Activated CD4-positive, alpha-beta T cell treated with anti-CD3 and anti-CD28 coated beads for 36 hours (primary cell): ENCODE measurements around the gene ACSL5. TPM values are rescaled to one million over a fixed set of nuclear protein-coding genes. Genes with fewer than 3 reads are reported as not detected.

Experiments
- ATAC-seq: fragments of 200-7000 bp; cut with Tn5 transposase; one replicate; pipeline ENCODE4 v1.10.0; 2021; ENCODE audit warnings: mild to moderate bottlenecking, moderate library complexity
- CTCF ChIA-PET: fragments of 350-600 bp; sonication (Branson Sonifier 250); formaldehyde crosslinking; loops from one replicate; lab custom pipeline; 2021; ENCODE audit warnings: antibody characterized with exemption; lab: Charles Lee
- POLR2A ChIA-PET: fragments of 350-600 bp; sonication (Branson Sonifier 250); formaldehyde crosslinking; loops from one replicate; lab custom pipeline; 2021; ENCODE audit warnings: antibody characterized with exemption, inconsistent platforms; lab: Charles Lee
- DNase-seq: peaks from one replicate; pipeline ENCODE4 v3.0.0-alpha.2; 2020
- H3K27ac Mint-ChIP-seq: one replicate; pipeline ENCODE4 v1.8.0; 2021; ENCODE audit warnings: mixed read lengths
- H3K27me3 Mint-ChIP-seq: one replicate; pipeline ENCODE4 v1.8.0; 2021; ENCODE audit warnings: mixed read lengths
- H3K36me3 Mint-ChIP-seq: one replicate; pipeline ENCODE4 v1.8.0; 2021; ENCODE audit warnings: low read depth, mixed read lengths
- H3K4me1 Mint-ChIP-seq: one replicate; pipeline ENCODE4 v1.8.0; 2021; ENCODE audit warnings: mixed read lengths
- H3K4me3 Mint-ChIP-seq: one replicate; pipeline ENCODE4 v1.8.0; 2021; ENCODE audit warnings: mild to moderate bottlenecking, moderate library complexity, mixed read lengths
- H3K9me3 Mint-ChIP-seq: one replicate; pipeline ENCODE4 v1.8.0; 2021; ENCODE audit warnings: low read depth, mixed read lengths
- intact Hi-C, 2 experiments: fragments of 100-400 bp; cut with DNase I in 1 of 2; cut with micrococcal nuclease in 1 of 2; formaldehyde crosslinking; loops; one replicate each; pipeline versions ENCODE4 v1.14.2 to v1.15.1; 2022 to 2024; cut with DNase I, micrococcal nuclease
- total RNA-seq, 2 experiments: library from RNA; stranded (reverse); gene quantifications; one replicate each; pipeline ENCODE4 v1.2.3, GENCODE V29; 2021

ACSL5 gene
- total RNA-seq, 2 experiments from 2014 or later: 32.0 to 32.1 TPM

- intact Hi-C loops: no loop called here
- ATAC-seq (no peak), DNase-seq (no peak)
- H3K4me1 Mint-ChIP-seq: peaks cover 3% of the 10 kb centered on the region
- H3K36me3 Mint-ChIP-seq: no peaks in the 10 kb centered on the region
- no peak overlapping the region for H3K4me3 Mint-ChIP-seq
- ChIA-PET CTCF (interaction anchor here (1.6 kb wide), 1 partner anchor 13 kb away, joined by 3 read pairs; no protein-coding TSS in a partner anchor), POLR2A (no interaction called here)
- no peaks in the 10 kb centered on the region for H3K9me3 Mint-ChIP-seq
- H3K27ac Mint-ChIP-seq: no peak overlapping the region
- H3K27me3 Mint-ChIP-seq: peaks cover 14% of the 10 kb centered on the region
These were observed 35.0 kb upstream of the ACSL5 start for GRCh38 chr10:112338957-112339356.

DNA sequence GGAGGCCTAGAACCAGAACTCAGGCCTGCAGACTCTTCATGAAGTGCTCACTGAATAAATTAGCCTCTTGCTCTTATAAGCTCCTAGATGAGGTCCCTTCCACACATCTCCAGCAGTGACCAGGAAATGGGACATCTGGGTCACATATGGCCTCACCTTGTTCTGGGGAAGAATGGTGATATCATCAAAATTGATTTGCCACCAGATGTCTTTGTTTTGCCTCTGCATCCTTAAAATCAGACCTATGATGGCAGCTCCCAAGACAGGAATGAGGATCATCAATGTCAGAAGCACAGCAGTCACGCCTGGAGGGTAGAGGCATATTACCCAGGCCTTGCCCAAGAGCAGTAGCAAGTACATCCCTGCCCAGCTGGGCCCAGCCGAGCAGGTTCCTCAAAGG is 33.3 kb upstream of the ACSL5 start:
- intact Hi-C loops: no loop called here
- H3K27ac Mint-ChIP-seq: no peak overlapping the region
- ChIA-PET POLR2A (no interaction called here), CTCF (interaction anchor here (0.5 kb wide), 1 partner anchor 99 kb away, joined by 4 read pairs; no protein-coding TSS in a partner anchor)
- no peaks in the 10 kb centered on the region for H3K9me3 Mint-ChIP-seq
- peaks cover 12% of the 10 kb centered on the region for H3K27me3 Mint-ChIP-seq
- ATAC-seq (no peak), DNase-seq (no peak)
- H3K36me3 Mint-ChIP-seq: no peaks in the 10 kb centered on the region
- H3K4me3 Mint-ChIP-seq: no peak overlapping the region
- peaks cover 3% of the 10 kb centered on the region for H3K4me1 Mint-ChIP-seq

- POLR2A ChIA-PET: no interaction called here
These were observed 30.7 kb upstream of the ACSL5 start for GRCh38 chr10:112343056-112343806.

DNA sequence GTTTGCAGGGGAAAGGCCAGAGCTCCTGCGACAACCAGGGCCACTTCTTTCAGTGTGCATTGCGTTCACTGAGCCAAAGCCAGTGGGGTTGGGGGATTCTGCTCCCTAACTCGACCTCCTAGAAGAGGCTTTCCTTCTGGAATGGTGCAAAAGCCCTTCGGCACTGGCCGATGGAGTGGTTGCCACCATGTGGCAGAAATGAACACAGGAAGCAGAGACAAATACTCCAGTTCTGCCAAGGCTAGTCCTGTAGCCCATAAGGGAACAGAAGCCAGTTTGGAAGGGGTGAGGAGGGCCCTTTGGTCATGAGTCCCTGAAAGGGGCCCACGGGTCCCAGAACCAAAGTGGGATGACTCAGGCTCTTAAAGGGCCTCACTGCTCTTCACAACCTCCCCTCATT is 29.7 kb upstream of the ACSL5 start:
- peaks cover 2% of the 10 kb centered on the region for H3K27me3 Mint-ChIP-seq
- intact Hi-C loops: no loop called here
- CTCF ChIA-PET: no interaction called here

More at GRCh38 chr10:112343056-112343806, 30.7 kb upstream of the ACSL5 start:
- Mint-ChIP-seq H3K27me3 (peaks cover 2% of the 10 kb centered on the region), H3K4me3 (no peak overlapping the region), H3K36me3 (no peaks in the 10 kb centered on the region), H3K4me1 (no peaks in the 10 kb centered on the region), H3K27ac (no peak overlapping the region), H3K9me3 (no peaks in the 10 kb centered on the region)
- ATAC-seq (no peak), DNase-seq (no peak)
- CTCF ChIA-PET: interaction anchor here (0.5 kb wide), 1 partner anchor 89 kb away, joined by 5 read pairs; no protein-coding TSS in a partner anchor
- intact Hi-C loops: no loop called here

GRCh38 chr10:112345202-112345601 is 28.7 kb upstream of the ACSL5 start:
- intact Hi-C loops: no loop called here
- no peak overlapping the region for H3K4me3 Mint-ChIP-seq
- DNase-seq (no peak), ATAC-seq (no peak)
- ChIA-PET POLR2A (no interaction called here), CTCF (no interaction called here)
- H3K4me1 Mint-ChIP-seq: no peaks in the 10 kb centered on the region
- no peak overlapping the region for H3K27ac Mint-ChIP-seq
- no peaks in the 10 kb centered on the region for H3K36me3 Mint-ChIP-seq
- no peaks in the 10 kb centered on the region for H3K27me3 Mint-ChIP-seq
- H3K9me3 Mint-ChIP-seq: no peaks in the 10 kb centered on the region

More for the DNA sequence above, 29.7 kb upstream of the ACSL5 start:
- Mint-ChIP-seq H3K9me3 (no peaks in the 10 kb centered on the region), H3K4me3 (no peak overlapping the region), H3K36me3 (no peaks in the 10 kb centered on the region), H3K4me1 (no peaks in the 10 kb centered on the region), H3K27ac (no peak overlapping the region)
- no peak for ATAC-seq
- POLR2A ChIA-PET: no interaction called here
- no peak for DNase-seq

GRCh38 chr10:112345743-112346142 is 28.2 kb upstream of the ACSL5 start:
- DNase-seq (no peak), ATAC-seq (no peak)
- H3K9me3 Mint-ChIP-seq: no peaks in the 10 kb centered on the region
- no peak overlapping the region for H3K27ac Mint-ChIP-seq
- no peak overlapping the region for H3K4me3 Mint-ChIP-seq
- no peaks in the 10 kb centered on the region for H3K4me1 Mint-ChIP-seq
- H3K36me3 Mint-ChIP-seq: no peaks in the 10 kb centered on the region
- H3K27me3 Mint-ChIP-seq: no peaks in the 10 kb centered on the region
- POLR2A ChIA-PET: no interaction called here
- intact Hi-C loops: no loop called here
- CTCF ChIA-PET: no interaction called here

- DNase-seq: no peak
- intact Hi-C loops: no loop called here
- no peaks in the 10 kb centered on the region for H3K36me3 Mint-ChIP-seq
- no peaks in the 10 kb centered on the region for H3K4me1 Mint-ChIP-seq
- ChIA-PET CTCF (interaction anchor here (0.8 kb wide), 1 partner anchor 18 kb away, joined by 3 read pairs; no protein-coding TSS in a partner anchor), POLR2A (no interaction called here)
- H3K27ac Mint-ChIP-seq: no peak overlapping the region
- H3K27me3 Mint-ChIP-seq: no peaks in the 10 kb centered on the region
- no peak overlapping the region for H3K4me3 Mint-ChIP-seq
- no peaks in the 10 kb centered on the region for H3K9me3 Mint-ChIP-seq
- ATAC-seq: no peak
These were observed 27.1 kb upstream of the ACSL5 start for GRCh38 chr10:112346774-112347173.

- no peaks in the 10 kb centered on the region for H3K9me3 Mint-ChIP-seq
- H3K4me1 Mint-ChIP-seq: no peaks in the 10 kb centered on the region
- intact Hi-C loops: no loop called here
- no peak for DNase-seq
- ChIA-PET CTCF (no interaction called here), POLR2A (interaction anchor here (0.6 to 1.0 kb wide), 2 partner anchors 12 to 16 kb away, joined by 3 read pairs; no protein-coding TSS in a partner anchor)
- no peak overlapping the region for H3K4me3 Mint-ChIP-seq
- ATAC-seq: no peak
- H3K36me3 Mint-ChIP-seq: no peaks in the 10 kb centered on the region
- H3K27ac Mint-ChIP-seq: no peak overlapping the region
- no peaks in the 10 kb centered on the region for H3K27me3 Mint-ChIP-seq
These were observed 25.9 kb upstream of the ACSL5 start for GRCh38 chr10:112347709-112348671.

DNA sequence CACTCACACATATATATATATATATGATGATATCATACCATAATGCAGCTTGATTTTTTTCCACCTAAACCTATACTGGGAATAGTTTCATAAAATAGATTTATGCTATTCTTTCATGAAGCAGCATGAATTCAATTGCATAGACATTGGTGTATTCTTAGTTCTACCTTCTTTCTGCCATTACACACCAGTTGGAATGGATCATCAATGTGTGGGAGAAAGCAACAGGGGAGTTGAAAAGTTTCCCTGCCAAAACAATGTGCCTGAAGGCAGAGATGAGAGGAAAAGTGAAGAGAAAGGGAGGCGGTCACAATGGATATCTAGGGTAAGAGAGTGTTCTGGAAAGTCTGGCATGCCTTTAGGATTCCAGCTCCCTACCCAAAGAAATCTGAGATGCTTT is 25.2 kb upstream of the ACSL5 start:
- Mint-ChIP-seq H3K27me3 (no peaks in the 10 kb centered on the region), H3K36me3 (no peaks in the 10 kb centered on the region), H3K27ac (no peak overlapping the region), H3K4me3 (no peak overlapping the region), H3K4me1 (no peaks in the 10 kb centered on the region), H3K9me3 (no peaks in the 10 kb centered on the region)
- no peak for ATAC-seq
- no peak for DNase-seq
- ChIA-PET CTCF (interaction anchor here (0.7 to 1.0 kb wide), 2 partner anchors 26 to 618 kb away, joined by 3 to 7 read pairs; no protein-coding TSS in a partner anchor), POLR2A (interaction anchor here (1.0 kb wide), 1 partner anchor 15 kb away, joined by 3 read pairs; no protein-coding TSS in a partner anchor)
- intact Hi-C loops: no loop called here

DNA sequence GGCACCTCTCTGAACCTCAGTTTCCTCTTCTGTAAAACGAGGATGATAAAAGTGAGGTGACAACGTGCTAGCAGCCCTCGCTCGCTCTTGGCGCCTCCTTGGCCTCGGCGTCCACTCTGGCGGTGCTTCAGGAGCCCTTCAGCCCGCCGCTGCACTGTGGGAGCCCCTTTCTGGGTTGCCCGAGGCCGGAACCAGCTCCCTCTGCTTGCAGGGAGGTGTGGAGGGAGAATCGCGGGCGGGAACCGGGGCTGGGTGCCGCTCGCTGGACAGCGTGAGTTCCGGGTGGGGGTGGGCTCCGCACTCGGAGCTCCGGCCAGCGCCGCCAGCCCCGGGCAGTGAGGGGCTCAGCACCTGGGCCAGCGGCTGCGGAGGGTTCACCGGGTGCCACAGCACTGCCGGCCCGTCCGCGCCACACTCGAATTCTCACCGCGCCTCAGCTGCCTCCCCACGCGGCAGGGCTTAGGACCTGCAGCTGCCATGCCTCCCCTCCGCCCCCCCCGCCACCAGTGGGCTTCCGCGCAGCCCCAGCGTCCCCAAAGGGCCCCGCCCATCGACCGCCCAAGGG is 24.3 kb upstream of the ACSL5 start:
- POLR2A ChIA-PET: no interaction called here
- DNase-seq: no peak
- H3K27ac Mint-ChIP-seq: no peak overlapping the region
- no peaks in the 10 kb centered on the region for H3K36me3 Mint-ChIP-seq
- CTCF ChIA-PET: interaction anchor here (1.0 to 1.3 kb wide), 2 partner anchors 11 to 26 kb away, joined by 3 to 7 read pairs; no protein-coding TSS in a partner anchor
- H3K4me3 Mint-ChIP-seq: no peak overlapping the region
- no peaks in the 10 kb centered on the region for H3K4me1 Mint-ChIP-seq
- intact Hi-C loops: no loop called here
- no peak for ATAC-seq
- no peaks in the 10 kb centered on the region for H3K27me3 Mint-ChIP-seq
- no peaks in the 10 kb centered on the region for H3K9me3 Mint-ChIP-seq

- Mint-ChIP-seq H3K4me1 (no peaks in the 10 kb centered on the region), H3K27me3 (no peaks in the 10 kb centered on the region), H3K9me3 (no peaks in the 10 kb centered on the region), H3K27ac (no peak overlapping the region), H3K36me3 (no peaks in the 10 kb centered on the region), H3K4me3 (no peak overlapping the region)
- POLR2A ChIA-PET: no interaction called here
- ATAC-seq: no peak
- no peak for DNase-seq
- CTCF ChIA-PET: interaction anchor here (0.6 to 0.9 kb wide), 2 partner anchors 12 to 14 kb away, joined by 3 read pairs; no protein-coding TSS in a partner anchor
- intact Hi-C loops: no loop called here
These were observed 22.8 kb upstream of the ACSL5 start for GRCh38 chr10:112351146-112351545.
